ENCODE measurements around the gene ALG2. TPM values are rescaled to one million over a fixed set of nuclear protein-coding genes. Genes with fewer than 3 reads are reported as not detected.

The ALG2 gene
- total and polyA plus RNA-seq, 2 of the 13 experiments (the other 11 are each of a cell fraction or from before 2014, with no cell fraction given), result 46.2 to 49.0 TPM

GRCh38 chr9:99167694-99168093 is 54.0 kb downstream of the ALG2 start (continued):
- TF ChIP-seq ZNF407 (CRISPR knock-in tag; IDR thresholded peaks at IDR 0.05; ENCODE audit: not compliant biosample characterization) (no peak), ZBED4 (CRISPR knock-in tag; IDR thresholded peaks at IDR 0.05; ENCODE audit: borderline replicate concordance) (no peak), FIP1L1 (IDR thresholded peaks at IDR 0.05; ENCODE audit: borderline replicate concordance, insufficient read depth, low read depth, low read length) (no peak)

All from HepG2 (cell line).